Activated CD4-positive, CD25-positive, alpha-beta regulatory T cell treated with anti-CD3 and anti-CD28 coated beads, Interleukin-2, amount 50 U/mL, for 16 hours (primary cell): ENCODE measurements around the gene TRMT10A.

Experiments used
- DNase-seq: peaks from one replicate; pipeline ENCODE4 v3.0.0-alpha.2; 2020; ENCODE audit warnings: low read depth, low spot score

The TRMT10A gene, protein sequence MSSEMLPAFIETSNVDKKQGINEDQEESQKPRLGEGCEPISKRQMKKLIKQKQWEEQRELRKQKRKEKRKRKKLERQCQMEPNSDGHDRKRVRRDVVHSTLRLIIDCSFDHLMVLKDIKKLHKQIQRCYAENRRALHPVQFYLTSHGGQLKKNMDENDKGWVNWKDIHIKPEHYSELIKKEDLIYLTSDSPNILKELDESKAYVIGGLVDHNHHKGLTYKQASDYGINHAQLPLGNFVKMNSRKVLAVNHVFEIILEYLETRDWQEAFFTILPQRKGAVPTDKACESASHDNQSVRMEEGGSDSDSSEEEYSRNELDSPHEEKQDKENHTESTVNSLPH

DNA sequence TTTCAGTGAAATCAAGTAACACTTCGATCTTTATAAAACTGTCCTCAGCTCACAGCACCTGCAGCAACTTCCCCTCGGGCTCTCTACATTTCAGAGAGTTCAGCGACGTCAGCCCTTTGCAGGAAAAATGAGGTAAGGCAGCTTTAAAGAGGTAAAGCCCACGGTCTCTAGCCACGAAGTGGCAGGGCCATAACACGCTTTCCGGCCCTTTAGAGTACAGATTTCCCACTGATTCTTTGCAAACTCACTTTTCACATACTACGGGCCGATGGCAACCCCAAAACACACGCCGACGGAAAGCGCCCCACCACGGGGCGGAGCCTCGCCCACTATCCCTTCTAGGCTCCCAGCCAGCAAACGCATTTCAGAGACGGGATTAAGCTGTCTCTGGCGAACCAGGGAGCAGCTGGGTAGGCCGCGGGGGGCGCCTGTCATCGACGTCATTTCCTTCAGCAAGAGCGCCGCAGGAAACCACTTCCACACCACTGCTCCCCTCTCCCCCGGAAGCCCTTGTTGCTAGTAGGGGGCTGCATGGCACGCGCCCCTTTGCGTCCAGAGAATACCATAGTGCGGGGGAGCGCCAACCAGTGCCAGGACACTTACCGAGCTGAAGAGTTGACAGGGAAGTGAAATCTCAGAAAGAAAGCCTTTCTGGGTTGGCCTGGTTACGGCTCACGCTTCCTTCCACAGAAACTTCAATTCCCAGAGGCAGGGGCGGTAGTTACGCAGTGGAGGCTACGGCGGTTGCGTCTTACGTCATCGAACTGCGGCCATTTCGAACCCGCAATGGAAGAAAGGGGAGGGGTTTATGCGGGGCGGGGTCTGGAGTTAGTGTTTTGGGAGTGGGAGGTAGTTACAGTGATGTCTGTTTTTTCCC, at the start of gene TRMT10A:
Gene TRMT10A, minus strand, starts transcription at position 730 of the 877 bp plus-strand sequence. CDS start 4,701 bp downstream, outside the sequence.
- peak; percentile 91 for DNase-seq

DNA sequence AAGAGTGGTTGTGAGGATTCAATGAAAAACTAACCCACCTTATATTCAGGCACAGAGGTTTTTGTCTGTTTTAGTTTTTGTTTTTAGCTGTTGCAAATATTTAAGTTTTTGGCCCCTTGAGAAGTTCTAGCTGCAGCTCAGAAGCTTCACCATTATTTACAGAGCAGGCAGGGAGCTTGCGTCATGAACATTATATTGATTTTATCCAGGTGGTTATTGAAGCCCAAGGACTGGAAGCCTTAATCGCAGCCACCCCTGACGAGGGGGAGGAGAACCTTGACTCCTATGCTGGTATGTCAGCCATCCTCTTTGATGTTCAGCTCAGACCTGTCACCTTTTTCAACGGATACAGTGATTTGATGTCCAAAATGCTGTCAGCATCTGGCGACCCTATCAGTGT, 48.9 kb upstream of the TRMT10A start:
- DNase-seq, result no peak

DNA sequence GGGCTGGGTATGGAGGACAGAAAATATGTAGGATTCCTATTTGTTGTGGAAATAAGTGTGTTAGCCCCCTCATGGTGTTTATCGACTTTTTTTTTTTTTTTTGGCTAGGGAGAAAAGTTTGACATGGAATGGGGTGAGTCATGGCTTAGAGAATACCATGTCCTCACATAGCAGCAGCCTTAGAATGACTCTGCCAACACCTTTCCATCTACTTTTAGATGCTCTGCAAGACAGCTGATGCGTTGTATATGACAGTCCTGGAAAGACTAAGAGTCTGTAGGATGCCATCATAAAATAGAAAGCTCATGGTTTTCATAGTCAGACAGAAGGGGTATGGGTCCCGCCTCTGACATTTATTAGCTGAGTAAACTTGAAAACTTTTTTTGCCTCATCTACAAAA, 48.4 kb upstream of the TRMT10A start:
- no peak for DNase-seq

DNA sequence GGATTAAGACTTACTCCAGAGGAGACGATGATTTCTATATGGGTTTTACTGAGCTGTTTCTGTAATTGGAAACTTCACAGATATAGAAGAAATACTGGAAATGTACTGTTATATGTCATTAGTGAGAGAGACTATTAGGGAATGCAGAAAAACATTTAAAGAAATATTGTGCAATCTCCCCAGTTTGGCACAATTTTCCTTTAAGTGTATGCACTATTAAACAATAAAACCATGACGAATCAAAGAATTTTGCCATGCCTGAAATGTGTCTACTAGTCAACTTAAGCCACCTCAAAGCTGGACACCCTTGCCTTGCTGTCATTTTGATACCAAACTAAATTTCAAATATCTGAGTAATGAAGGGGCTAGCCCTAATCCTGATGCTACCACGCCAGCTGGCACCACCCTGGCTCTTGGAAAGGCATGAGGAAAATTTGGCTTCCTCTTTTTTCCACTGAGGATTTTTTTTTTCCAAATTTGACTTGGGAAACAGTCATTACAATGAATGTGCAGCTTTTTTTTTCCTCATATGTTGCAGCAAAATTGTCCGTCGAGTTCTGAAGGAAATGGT, 46.9 kb upstream of the TRMT10A start:
- DNase-seq, result no peak

DNA sequence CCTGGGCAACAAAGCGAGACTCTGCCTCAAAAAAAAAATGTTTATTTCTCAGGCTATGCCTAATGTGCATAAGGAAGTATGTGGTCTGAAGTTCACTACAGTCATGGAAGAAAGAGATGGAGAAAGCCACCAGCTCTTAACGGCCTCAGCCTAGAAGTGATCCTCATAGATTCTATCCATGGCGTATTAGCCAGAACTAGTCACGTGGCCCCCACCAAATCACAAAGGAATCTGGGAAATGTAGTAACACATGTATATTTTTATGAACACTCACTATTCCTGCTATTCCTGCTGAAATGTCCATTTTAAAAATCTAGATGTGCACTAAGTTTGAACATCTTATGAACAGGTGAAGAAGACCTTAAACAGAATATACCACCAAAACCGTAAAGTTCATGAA, 44.6 kb upstream of the TRMT10A start:
- no peak for DNase-seq

DNA sequence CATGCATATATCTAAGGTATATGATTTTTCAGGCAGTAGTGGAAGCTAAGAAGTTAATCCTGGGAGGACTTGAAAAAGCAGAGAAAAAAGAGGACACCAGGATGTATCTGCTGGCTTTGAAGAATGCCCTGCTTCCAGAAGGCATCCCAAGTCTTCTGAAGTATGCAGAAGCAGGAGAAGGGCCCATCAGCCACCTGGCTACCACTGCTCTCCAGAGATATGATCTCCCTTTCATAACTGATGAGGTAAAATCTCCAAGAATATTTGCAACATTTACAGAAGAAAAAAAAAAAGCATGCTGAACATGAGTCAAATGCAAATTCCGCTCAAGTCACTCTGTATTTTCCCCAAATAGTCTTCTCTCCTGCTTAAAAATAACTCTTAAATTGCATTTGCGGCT, 42.9 kb upstream of the TRMT10A start:
- no peak for DNase-seq

DNA sequence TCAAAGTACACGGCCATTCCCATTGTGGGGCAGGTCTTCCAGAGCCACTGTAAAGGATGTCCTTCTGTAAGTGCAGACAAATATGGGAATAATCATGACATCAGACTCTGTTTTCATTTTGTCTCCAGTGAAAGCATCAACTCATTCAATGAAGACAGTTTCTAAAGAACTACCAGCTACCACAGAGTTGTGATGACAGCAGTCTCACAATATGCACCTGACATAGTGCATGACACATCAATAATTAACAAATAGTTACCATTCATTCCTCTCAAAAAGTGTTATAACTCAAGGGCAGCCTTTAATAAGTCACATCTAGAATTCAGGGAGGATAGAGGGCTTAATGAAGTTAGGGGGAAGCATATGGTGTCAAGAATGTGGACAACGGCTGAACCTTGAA, 31.0 kb upstream of the TRMT10A start:
- DNase-seq, result no peak

DNA sequence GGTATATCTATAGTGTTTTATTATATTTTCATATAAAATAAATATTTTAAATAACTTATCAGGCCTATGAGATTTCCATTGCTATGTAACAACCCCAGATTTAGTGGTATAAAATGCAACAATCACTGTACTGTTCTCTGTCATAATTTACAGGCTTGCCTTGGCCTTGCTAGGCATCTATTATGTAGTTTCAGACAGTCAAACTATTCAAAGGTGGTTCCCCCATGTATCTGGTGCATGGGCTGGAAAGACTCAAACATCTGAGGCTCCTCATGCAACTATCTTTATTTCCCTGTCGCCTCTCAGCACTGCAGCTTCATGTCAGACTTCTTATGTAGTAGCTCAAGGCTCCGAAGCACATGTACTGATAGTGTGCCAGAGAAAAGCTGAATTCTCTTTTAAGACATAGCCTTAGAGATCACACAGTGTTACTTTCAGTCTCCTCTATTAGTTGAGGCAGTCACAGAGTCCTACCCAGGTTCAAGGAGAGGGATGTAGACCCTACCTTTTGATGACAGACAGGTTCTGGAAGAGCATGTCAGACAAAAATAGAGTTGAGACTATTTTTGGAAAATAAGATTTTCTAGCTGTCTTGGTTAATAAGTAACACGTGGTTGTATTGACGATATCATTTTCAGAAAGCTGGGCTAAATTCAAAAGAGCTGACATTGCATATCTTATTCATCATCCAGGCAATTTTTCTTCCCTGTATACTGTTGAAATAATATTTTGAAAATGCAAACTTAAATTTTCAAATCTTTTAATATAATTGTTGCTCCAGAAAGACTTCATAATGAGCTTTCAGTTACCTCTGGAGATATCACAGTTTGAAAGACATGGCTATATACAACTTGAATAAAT, 30.2 kb upstream of the TRMT10A start:
- DNase-seq, result no peak

DNA sequence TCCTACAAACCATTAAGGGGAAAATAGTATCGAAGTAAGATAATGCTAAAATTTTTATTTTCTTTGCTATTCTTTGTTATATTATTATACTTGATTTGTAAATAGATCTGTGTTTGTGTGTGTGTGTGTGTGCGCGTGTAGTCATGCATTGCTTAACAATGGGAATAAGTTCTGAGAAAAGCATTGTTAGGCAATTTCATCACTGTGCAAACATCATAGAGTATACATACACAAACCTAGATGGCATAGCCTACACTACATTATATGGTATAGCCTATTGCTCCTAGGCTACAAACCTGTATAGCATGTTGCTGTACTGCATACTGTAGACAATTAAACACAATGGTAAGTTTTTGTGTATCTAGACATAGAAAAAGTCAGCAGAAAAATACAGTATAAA, 27.9 kb upstream of the TRMT10A start:
- no peak for DNase-seq

DNA sequence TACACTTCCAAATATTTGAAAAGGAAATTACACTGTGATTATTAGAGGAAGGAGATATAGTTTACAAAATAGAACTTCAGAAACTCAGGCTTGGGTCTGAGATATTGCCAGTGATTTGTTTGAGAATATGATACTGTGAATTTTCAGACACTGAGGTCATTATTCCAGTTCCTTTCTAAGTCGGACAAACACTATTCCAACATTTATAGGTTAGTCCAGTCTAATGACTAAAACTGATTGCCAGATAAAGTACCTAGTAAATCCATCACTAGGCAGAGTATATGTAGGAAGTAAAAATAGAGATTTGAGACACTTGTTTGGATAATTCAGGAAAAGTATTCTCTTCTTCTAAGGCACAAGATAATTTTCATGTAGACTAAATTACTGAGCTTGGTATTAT, 24.0 kb upstream of the TRMT10A start:
- no peak for DNase-seq

DNA sequence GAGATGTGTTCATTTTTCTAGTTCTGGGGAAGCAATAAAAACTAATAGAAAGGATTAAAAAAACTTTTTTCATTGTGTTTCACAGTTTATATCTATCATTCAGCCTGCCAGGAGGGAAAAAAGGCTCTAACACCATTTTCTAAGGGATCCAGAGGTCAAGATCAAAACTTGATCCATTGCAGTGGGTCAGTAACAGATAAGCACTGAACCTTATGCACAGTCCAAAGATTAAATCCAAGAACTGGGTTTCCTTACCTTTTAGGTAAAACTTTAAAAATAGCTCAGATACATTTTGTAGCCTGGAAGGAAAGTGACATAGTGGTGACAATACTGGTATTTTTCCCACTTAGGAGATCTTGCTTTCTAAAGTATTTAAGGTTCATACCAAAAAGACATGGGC, 23.5 kb upstream of the TRMT10A start:
- no peak for DNase-seq

DNA sequence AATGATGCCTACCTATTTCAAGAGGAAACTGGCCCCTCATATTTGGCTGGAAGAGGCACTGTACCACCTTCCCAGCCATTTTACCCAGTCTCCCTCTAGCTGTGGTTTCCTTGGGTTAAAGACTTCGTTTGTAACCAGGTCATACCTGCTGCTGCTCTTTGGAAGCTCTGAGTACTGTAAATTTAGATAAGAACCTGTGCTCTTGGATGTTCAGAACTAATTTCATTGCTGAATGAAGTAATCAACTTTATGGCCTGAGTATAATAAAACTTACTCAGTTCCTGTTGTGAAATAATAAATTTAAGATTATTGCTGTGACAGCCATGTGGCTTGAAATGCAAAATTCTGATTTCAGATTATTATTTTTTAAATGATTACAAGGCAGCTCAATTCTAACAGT, 23.0 kb upstream of the TRMT10A start:
- no peak for DNase-seq

DNA sequence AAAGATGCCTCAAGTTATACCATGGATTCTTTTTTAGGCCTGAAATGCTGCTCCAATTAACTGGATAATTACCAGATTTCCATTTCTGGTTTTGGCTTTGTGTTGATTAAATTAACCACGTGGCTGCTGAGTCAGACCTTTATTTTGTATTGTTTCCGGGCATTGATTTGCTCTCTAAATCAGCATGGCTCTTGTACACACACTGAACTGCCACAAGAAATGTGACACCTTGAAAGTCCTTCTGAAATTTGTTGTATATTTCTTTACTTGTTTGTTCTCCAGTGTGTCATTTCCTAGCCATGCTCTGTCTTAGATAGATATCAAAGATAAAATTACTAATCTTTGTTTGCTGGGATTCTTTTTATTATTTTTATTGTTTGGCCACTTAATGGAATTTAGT, 22.5 kb upstream of the TRMT10A start:
- DNase-seq, result no peak

DNA sequence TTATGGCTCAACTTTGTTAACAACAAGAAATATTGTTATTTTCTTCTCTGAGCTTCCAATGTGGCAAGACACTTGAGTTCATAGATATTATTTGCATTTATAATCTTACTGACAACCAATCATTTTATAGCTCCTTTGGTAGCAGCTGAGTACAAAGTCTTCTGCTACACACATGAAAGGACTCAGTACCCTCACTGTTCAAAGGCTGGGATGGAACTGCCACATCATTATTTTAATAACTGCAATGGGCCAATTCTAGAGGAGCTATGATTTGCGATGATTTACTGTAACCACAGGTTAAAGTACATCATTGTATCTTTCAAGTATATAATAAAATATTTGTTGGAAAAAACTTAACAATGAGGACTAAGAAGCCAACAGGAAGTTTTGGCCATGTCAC, 21.7 kb upstream of the TRMT10A start:
- DNase-seq, result no peak

DNA sequence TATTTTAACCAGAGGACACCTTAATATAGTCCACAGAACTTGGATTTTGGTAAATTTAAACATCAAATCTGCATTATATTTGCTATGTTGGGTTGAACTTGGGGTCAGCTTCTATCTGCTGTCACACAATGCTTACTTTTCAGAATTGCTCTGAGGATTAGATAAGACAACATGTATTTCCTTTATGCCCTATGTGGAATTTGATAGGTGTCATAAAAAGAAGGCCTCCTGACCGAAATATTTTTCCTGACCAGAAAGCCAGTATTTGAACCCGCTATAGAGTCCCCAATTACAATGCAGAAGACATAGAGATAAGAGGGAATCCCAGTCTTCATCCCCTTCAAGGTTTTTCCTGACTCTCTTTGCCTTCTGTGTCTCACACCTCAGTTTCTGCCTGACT, 14.9 kb upstream of the TRMT10A start:
- no peak for DNase-seq

DNA sequence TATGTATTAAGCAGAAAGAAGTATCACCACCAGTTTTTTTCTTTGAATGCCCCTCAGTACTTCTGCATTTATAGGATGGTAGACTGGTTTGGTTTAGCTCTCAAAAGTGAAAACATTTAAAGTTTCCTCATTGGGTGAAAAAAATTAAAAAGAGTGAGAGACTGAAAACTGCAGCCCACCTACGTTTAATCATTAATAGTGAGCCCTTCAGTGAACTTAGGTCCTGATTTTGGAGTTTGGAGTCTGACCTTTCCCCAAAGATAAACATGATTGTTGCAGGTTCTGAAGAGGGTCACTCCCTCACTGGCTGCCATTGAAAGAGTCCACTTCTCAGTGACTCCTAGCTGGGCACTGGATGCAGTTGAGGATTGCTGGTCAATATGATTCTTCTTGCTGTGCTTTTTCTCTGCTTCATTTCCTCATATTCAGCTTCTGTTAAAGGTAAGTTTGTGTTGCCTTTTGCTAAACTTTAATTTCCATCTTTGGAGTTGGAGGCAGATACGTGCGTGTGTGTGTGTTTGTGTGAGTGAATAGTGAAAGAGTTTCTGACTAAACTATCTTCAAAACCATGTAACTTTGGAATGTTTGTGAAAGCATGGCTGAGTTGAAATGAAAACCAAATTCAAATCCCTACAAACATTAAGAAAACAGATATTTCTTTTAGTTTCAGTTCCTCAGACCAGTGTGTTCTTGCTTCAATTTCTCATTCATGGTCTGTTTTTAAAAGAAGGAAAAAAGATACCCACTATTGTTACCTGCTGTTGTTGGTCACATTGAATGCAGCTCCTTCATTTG, 10.9 kb upstream of the TRMT10A start, which contains the start of gene MTTP:
Gene MTTP, plus strand, starts transcription at position 295 of the 795 bp plus-strand sequence. Its CDS starts 86 bp downstream, at position 381.
- no peak for DNase-seq

DNA sequence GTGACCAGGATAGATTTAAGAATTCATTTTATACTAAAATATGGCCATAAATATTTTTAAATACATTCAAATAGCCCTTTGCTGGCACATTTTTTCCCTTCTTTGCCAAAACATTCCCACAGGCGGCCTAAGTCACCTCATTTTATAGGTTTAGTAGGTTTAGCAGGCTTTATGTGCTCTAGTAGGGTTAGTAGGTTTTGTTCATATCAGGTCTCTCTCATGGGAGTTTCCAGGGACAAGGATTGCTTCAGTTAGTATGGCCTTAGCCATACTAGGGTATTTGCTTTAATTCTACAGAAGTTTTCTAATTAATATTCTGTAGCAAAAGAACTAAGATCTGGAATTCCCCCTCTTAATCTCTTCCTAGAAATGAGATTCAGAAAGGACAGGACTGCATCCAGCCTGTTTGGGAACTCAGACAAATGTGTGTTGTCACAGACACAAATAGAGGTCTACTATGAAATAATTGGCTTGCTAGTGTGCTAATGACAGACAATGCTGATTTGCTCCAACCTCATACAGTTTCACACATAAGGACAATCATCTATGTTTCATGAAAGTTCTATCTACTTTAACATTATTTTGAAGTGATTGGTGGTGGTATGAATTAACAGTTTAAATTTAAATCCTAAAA, 10.0 kb upstream of the TRMT10A start:
- no peak for DNase-seq

DNA sequence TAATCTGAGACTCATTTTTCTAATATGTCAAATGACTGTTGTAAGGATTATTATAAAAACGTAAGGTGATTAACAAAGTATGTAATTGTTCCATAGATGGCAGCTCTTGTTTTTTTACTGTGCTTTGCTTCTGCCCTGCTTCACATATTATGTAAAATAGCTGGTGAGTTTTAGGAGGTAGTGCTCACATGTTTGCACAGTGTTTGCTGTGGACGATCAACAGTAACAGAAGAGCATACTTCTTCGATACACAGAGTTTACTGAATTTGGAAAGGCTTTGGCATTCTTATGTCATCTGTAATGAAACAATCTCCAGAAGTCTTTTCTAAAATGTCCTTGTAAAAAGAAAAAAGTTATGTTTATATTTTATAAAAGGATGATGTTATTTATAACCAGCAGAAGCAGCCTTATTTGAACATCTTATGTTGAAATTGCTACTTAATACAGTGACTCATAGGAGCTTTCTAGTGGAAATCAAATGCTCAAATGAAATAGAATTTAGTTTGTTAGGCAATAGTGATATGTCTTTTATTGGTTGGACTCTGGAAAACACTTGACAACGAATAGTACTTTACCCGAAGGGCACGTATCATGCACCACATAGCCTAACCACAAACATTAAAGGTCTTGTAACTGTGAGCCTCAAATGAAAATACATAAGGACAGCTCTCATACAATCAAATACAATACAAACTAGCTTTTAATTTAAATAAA, 8.8 kb upstream of the TRMT10A start:
- DNase-seq, result no peak

DNA sequence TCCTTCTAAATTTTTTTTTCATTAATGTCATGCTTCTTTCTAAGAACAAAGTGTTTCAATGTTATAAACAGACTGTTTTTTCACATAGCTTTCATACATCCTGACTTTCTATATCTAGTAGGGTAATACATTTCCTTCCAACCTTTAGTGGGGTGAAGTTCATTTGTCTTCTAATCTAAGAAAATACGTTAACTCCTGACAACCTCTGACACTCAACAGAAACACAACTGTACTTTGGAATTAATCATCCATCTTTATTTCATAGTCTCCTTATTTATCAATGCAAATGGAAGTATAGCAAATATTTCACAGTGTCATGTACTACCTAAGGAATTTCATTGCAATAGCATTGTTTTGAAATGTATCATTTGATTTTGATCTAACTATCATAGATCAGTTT, 8.0 kb upstream of the TRMT10A start:
- DNase-seq, result no peak

DNA sequence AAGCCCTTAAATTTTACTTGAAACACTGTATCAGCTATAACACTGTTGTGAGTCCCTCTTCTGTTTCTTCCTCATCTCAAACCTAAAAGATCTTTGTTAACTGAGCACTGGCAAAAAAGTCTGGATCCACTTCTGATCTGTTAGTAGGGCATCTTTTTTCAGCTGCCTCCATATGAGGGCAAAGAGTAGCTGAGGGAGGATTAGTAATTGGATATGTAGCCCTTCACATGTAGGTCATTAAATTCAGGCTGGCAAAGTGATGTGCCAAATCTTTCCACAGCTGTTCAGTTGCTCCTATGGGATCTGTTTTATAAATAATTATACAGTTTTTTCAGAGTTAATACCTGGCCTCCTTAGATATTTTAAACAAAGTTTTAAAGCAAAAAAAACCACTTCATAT, 1.1 kb upstream of the TRMT10A start:
- DNase-seq, result no peak
